Type B pancreatic cell (in vitro differentiated cells): ENCODE measurements around the gene MAGI1. TPM values are rescaled to one million over a fixed set of nuclear protein-coding genes. Genes with fewer than 3 reads are reported as not detected.

ENCODE experiments used
- DNase-seq: peaks from one replicate; pipeline ENCODE4 v3.0.0; 2021; ENCODE audit warnings: mixed read lengths; ENCODE audit not compliant: unreplicated experiment; ENCODE audit errors: extremely low spot score
- H3K27ac Mint-ChIP-seq: 2 replicates; pipeline ENCODE4 v1.8.0; 2021; ENCODE audit warnings: mild to moderate bottlenecking, mixed read lengths
- H3K27me3 Mint-ChIP-seq: 2 replicates; pipeline ENCODE4 v1.8.0; 2021; ENCODE audit warnings: mixed read lengths
- H3K36me3 Mint-ChIP-seq: 2 replicates; pipeline ENCODE4 v1.8.0; 2021; ENCODE audit warnings: mixed read lengths
- H3K4me1 Mint-ChIP-seq: one replicate; pipeline ENCODE4 v1.8.0; 2021; ENCODE audit warnings: mixed read lengths; ENCODE audit not compliant: unreplicated experiment
- H3K4me3 Mint-ChIP-seq: 2 replicates; pipeline ENCODE4 v1.8.0; 2021; ENCODE audit warnings: mild to moderate bottlenecking, mixed read lengths
- H3K9me3 Mint-ChIP-seq: 2 replicates; pipeline ENCODE4 v1.8.0; 2021; ENCODE audit warnings: mixed read lengths
- CTCF ChIP-seq: fragments of 200-600 bp; sonication (generic); conservative IDR thresholded peaks from 2 replicates; pipeline ENCODE4 v1.5.0; 2021; ENCODE audit warnings: antibody characterized with exemption, mild to moderate bottlenecking
- total RNA-seq: library from RNA; stranded (reverse); gene quantifications from 2 replicates; pipeline ENCODE4 v1.2.1, GENCODE V29; 2021; ENCODE audit warnings: low replicate concordance

MAGI1 gene
- total RNA-seq, 1 donor from 2014 or later, result 53.1 TPM

GRCh38 chr3:66017591-66017990 is 21.1 kb downstream of the MAGI1 start:
- Mint-ChIP-seq H3K27me3 (no peaks in the 10 kb centered on the region), H3K4me1 (peaks cover 45% of the 10 kb centered on the region), H3K9me3 (no peaks in the 10 kb centered on the region), H3K27ac (no peak overlapping the region), H3K4me3 (no peak overlapping the region), H3K36me3 (no peaks in the 10 kb centered on the region)
- no peak for DNase-seq
- no peak for TF ChIP-seq CTCF

- Mint-ChIP-seq H3K4me3 (no peak overlapping the region), H3K9me3 (no peaks in the 10 kb centered on the region), H3K27ac (no peak overlapping the region), H3K36me3 (no peaks in the 10 kb centered on the region), H3K4me1 (peaks cover 45% of the 10 kb centered on the region), H3K27me3 (no peaks in the 10 kb centered on the region)
- TF ChIP-seq CTCF, result no peak
- DNase-seq, result no peak
These were observed 21.6 kb downstream of the MAGI1 start for GRCh38 chr3:66017084-66017483.

GRCh38 chr3:66015841-66016240 is 22.9 kb downstream of the MAGI1 start:
- peaks cover 35% of the 10 kb centered on the region for H3K4me1 Mint-ChIP-seq
- no peaks in the 10 kb centered on the region for H3K36me3 Mint-ChIP-seq
- H3K9me3 Mint-ChIP-seq, result no peaks in the 10 kb centered on the region
- DNase-seq, result no peak
- H3K4me3 Mint-ChIP-seq, result no peak overlapping the region
- H3K27me3 Mint-ChIP-seq, result no peaks in the 10 kb centered on the region
- H3K27ac Mint-ChIP-seq, result no peak overlapping the region
- TF ChIP-seq CTCF, result no peak

- TF ChIP-seq CTCF, result no peak
These were observed 24.1 kb downstream of the MAGI1 start for GRCh38 chr3:66014651-66015050.

GRCh38 chr3:66014056-66014455 is 24.7 kb downstream of the MAGI1 start:
- H3K27me3 Mint-ChIP-seq, result no peaks in the 10 kb centered on the region
- no peak overlapping the region for H3K4me3 Mint-ChIP-seq
- no peaks in the 10 kb centered on the region for H3K9me3 Mint-ChIP-seq
- H3K36me3 Mint-ChIP-seq, result no peaks in the 10 kb centered on the region
- no peak for DNase-seq
- no peak for TF ChIP-seq CTCF
- H3K4me1 Mint-ChIP-seq, result peaks cover 33% of the 10 kb centered on the region
- no peak overlapping the region for H3K27ac Mint-ChIP-seq

More at GRCh38 chr3:66014651-66015050, 24.1 kb downstream of the MAGI1 start:
- Mint-ChIP-seq H3K27ac (peak overlapping the region; percentile 61), H3K4me3 (no peak overlapping the region), H3K36me3 (no peaks in the 10 kb centered on the region), H3K9me3 (no peaks in the 10 kb centered on the region), H3K27me3 (no peaks in the 10 kb centered on the region), H3K4me1 (peaks cover 35% of the 10 kb centered on the region)
- no peak for DNase-seq

GRCh38 chr3:66012711-66013110 is 26.0 kb downstream of the MAGI1 start:
- Mint-ChIP-seq H3K4me1 (peaks cover 25% of the 10 kb centered on the region), H3K9me3 (no peaks in the 10 kb centered on the region), H3K27ac (no peak overlapping the region), H3K4me3 (no peak overlapping the region), H3K27me3 (no peaks in the 10 kb centered on the region), H3K36me3 (no peaks in the 10 kb centered on the region)
- no peak for DNase-seq
- no peak for TF ChIP-seq CTCF
